Measurements from ENCODE around the gene RFFL. TPM values are rescaled to one million over a fixed set of nuclear protein-coding genes. Genes with fewer than 3 reads are reported as not detected.
A peak's percentile ranks its signal among the peaks of the same experiment; 100 is the strongest.

The RFFL gene
- total and polyA plus RNA-seq, 9 of the 15 experiments (the other 6 are each of a cell fraction or from before 2014, with no cell fraction given) = 3.4 to 18.1 (median 12.8) TPM

GRCh38 chr17:34980681-34981537 is 82.6 kb downstream of the RFFL start:
- POLR2A ChIA-PET = interaction anchor here (0.7 to 3.4 kb wide), 25 partner anchors 11 to 1373 kb away, joined by 3 to 27 read pairs (median 4); partner anchors contain the start of genes RAD51D and RFFL
- H2AFZ ChIP-seq (ENCODE audit: low read depth, low read length) = peak overlapping the region; percentile 90
- H4K20me1 ChIP-seq (replicated peaks; ENCODE audit: control insufficient read depth, insufficient read depth, low read length) = no peaks in the 10 kb centered on the region
- H3K9me3 ChIP-seq (replicated peaks; ENCODE audit: control insufficient read depth, insufficient read depth, low read depth, low read length) = no peaks in the 10 kb centered on the region
- WGBS (ENCODE audit: insufficient coverage, low coverage, missing lambda C conversion rate) = under 1% methylated on average over 52 of the region's 69 CpGs
- H3K9ac ChIP-seq (ENCODE audit: insufficient read depth in 1 of 2, low read depth in 2 of 2, low read length in 2 of 2) = peak overlapping the region; percentile 97 to 99
- no TSS peak for BruUV-seq (replicated peaks)
- H3K27me3 ChIP-seq (ENCODE audit: control insufficient read depth in 2 of 2, insufficient read depth in 2 of 2, low read length in 2 of 2) = no peaks in the 10 kb centered on the region
- no peaks in the 10 kb centered on the region for H3K9me1 ChIP-seq (ENCODE audit: control insufficient read depth, insufficient read depth, low read length)
- peak; percentile 85 to 97 (median 94) for DNase-seq (ENCODE audit: extremely low read depth in 1 of 4, low spot score in 3 of 4)
- H3K4me1 ChIP-seq (replicated peaks in 1 of 2; ENCODE audit: control insufficient read depth in 2 of 2, insufficient read depth in 2 of 2, low read length in 2 of 2) = peaks cover 17 to 26% of the 10 kb centered on the region in 2 experiments; a peak in 4 of 5 replicates
- FAIRE-seq = peak; percentile 48
- H3K4me2 ChIP-seq (ENCODE audit: insufficient read depth, low read length) = peak overlapping the region; percentile 89
- peak overlapping the region; percentile 96 for H3K27ac ChIP-seq (ENCODE audit: extremely low read depth, low read depth, low read length)
- ATAC-seq = peak; percentile 88
- peaks cover 49% of the 10 kb centered on the region for H3K79me2 ChIP-seq (ENCODE audit: control insufficient read depth, insufficient read depth, low read length)
- H3K4me3 ChIP-seq = peak overlapping the region; percentile 78
- intact Hi-C loops (cut with micrococcal nuclease) = loop anchor here (2.0 to 5.0 kb wide), 3 partner anchors 20 to 106 kb away; partner anchors contain the start of genes CCT6B and ZNF830
- in situ Hi-C loops (cut with MboI) = no loop called here
- CTCF ChIA-PET (ENCODE audit: low intra/inter-chr PET ratio) = interaction anchor here (0.7 kb wide), 1 partner anchor 436 kb away, joined by 3 read pairs; no protein-coding TSS in a partner anchor
- peaks cover 28% of the 10 kb centered on the region for H3K36me3 ChIP-seq (ENCODE audit: control insufficient read depth, insufficient read depth, low read length)
- TF ChIP-seq NR2C2 (CRISPR knock-in tag; IDR thresholded peaks at IDR 0.05) (no peak), NR2C2 (tag; IDR thresholded peaks at IDR 0.05) (peak; percentile 54; the same call in 1 of the 2 replicates), THAP12 (CRISPR knock-in tag; IDR thresholded peaks at IDR 0.05) (peak; percentile 2; the same call in 1 of the 2 replicates), CTCFL (IDR thresholded peaks at IDR 0.05; ENCODE audit: borderline replicate concordance, insufficient read depth, low read depth, low read length, poor library complexity, severe bottlenecking) (peak; percentile 31), BRCA1 (IDR thresholded peaks at IDR 0.05) (no peak), BRCA1 (CRISPR knock-in tag; IDR thresholded peaks at IDR 0.05) (no peak), PHF8 (IDR thresholded peaks at IDR 0.05; ENCODE audit: borderline replicate concordance, low read length) (peak; percentile 79; the same call in 1 of the 2 replicates), E2F8 (IDR thresholded peaks at IDR 0.05; ENCODE audit: low read depth, partially characterized antibody) (no peak), ZFP30 (CRISPR knock-in tag; IDR thresholded peaks at IDR 0.05; ENCODE audit: borderline replicate concordance) (no peak), USF1 (CRISPR knock-in tag; IDR thresholded peaks at IDR 0.05) (no peak)

Data from K562 (cell line).